Endothelial cell (in vitro differentiated cells): Measurements from ENCODE around the gene ZFX. TPM values are rescaled to one million over a fixed set of nuclear protein-coding genes. Genes with fewer than 3 reads are reported as not detected.
A peak's percentile ranks its signal among the peaks of the same experiment; 100 is the strongest.

Experiments used
- DNase-seq: peaks from one replicate; pipeline ENCODE4 v3.0.0; 2021; ENCODE audit warnings: low spot score
- H3K27ac Mint-ChIP-seq: one replicate; pipeline ENCODE4 v1.8.0; 2021; ENCODE audit warnings: mixed read lengths, inconsistent platforms; ENCODE audit not compliant: unreplicated experiment
- H3K27me3 Mint-ChIP-seq: one replicate; pipeline ENCODE4 v1.8.0; 2021; ENCODE audit warnings: mild to moderate bottlenecking, moderate library complexity, mixed read lengths, inconsistent platforms; ENCODE audit not compliant: unreplicated experiment
- H3K36me3 Mint-ChIP-seq: one replicate; pipeline ENCODE4 v1.8.0; 2021; ENCODE audit warnings: mild to moderate bottlenecking, low read depth, mixed read lengths, inconsistent platforms; ENCODE audit not compliant: unreplicated experiment
- H3K4me1 Mint-ChIP-seq: one replicate; pipeline ENCODE4 v1.8.0; 2021; ENCODE audit warnings: mild to moderate bottlenecking, mixed read lengths, inconsistent platforms; ENCODE audit not compliant: unreplicated experiment
- H3K4me3 Mint-ChIP-seq: one replicate; pipeline ENCODE4 v1.8.0; 2021; ENCODE audit warnings: mild to moderate bottlenecking, mixed read lengths, inconsistent platforms; ENCODE audit not compliant: unreplicated experiment
- H3K9me3 Mint-ChIP-seq: one replicate; pipeline ENCODE4 v1.8.0; 2021; ENCODE audit warnings: mixed read lengths, inconsistent platforms; ENCODE audit not compliant: unreplicated experiment
- total RNA-seq: library from RNA; stranded (reverse); fragmentation: NEBNext Ultra II Directional; extraction: Animal tissue kit (Norgen Biotek cat#: 25700); gene quantifications from one replicate; pipeline ENCODE4 v1.2.1, GENCODE V29; 2021; ENCODE audit not compliant: unreplicated experiment
- TF ChIP-seq, protein P1 (sequence below): fragments of 200-600 bp; sonication (generic); IDR thresholded peaks from one replicate; pipeline ENCODE4 v1.5.0; 2021; ENCODE audit warnings: antibody characterized with exemption; ENCODE audit not compliant: unreplicated experiment

The ZFX gene
- total RNA-seq, 1 donor from 2014 or later, result 40.0 TPM

DNA sequence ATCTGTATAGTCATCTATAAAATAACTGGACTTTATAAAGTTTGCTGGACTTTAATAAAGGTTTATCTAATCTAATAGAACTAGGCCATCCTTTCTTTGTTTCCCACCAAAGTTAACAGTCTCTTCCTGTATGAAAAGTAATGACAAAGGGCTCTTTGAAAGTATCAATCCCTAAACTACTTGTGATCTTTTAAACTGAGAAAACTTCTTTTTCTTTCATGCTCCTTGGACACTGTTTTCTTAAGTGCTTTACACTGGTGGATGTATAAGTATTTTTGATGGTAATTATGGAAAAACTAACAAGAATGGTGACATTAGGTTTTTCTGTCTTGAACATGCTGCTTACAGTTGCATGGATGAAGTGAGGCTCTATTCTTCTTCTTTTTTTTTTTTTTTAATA lies 2.4 kb upstream of the ZFX start:
- no peak for DNase-seq
- Mint-ChIP-seq H3K9me3 (no peaks in the 10 kb centered on the region), H3K27ac (peak overlapping the region; percentile 93), H3K27me3 (peaks cover 6% of the 10 kb centered on the region), H3K36me3 (no peaks in the 10 kb centered on the region), H3K4me3 (no peak overlapping the region), H3K4me1 (peaks cover 13% of the 10 kb centered on the region)
- TF ChIP-seq, protein P1, sequence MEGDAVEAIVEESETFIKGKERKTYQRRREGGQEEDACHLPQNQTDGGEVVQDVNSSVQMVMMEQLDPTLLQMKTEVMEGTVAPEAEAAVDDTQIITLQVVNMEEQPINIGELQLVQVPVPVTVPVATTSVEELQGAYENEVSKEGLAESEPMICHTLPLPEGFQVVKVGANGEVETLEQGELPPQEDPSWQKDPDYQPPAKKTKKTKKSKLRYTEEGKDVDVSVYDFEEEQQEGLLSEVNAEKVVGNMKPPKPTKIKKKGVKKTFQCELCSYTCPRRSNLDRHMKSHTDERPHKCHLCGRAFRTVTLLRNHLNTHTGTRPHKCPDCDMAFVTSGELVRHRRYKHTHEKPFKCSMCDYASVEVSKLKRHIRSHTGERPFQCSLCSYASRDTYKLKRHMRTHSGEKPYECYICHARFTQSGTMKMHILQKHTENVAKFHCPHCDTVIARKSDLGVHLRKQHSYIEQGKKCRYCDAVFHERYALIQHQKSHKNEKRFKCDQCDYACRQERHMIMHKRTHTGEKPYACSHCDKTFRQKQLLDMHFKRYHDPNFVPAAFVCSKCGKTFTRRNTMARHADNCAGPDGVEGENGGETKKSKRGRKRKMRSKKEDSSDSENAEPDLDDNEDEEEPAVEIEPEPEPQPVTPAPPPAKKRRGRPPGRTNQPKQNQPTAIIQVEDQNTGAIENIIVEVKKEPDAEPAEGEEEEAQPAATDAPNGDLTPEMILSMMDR, result no peak

DNA sequence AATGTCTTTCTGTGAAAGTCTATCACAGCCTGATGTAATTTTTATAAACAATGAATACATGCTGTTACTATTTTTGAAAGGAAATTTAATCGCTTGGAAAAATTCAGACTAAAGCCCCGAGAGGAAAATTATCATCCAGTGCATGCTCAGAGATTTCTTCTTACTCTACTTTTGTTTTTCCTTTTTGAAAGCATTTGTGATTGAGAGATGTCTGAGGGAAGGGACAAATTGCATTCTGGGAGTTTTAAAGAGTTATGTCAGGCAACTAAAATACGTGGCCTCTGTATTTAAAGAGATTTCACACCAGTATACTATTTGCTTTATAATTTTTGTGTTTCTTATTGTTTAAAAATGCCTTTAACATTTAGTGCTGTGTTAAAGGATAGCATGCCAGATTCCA lies 1.4 kb upstream of the ZFX start:
- Mint-ChIP-seq H3K27ac (peak overlapping the region; percentile 89), H3K27me3 (peaks cover 6% of the 10 kb centered on the region), H3K9me3 (no peaks in the 10 kb centered on the region), H3K4me1 (peaks cover 22% of the 10 kb centered on the region), H3K36me3 (no peaks in the 10 kb centered on the region), H3K4me3 (no peak overlapping the region)
- TF ChIP-seq, protein P1, result no peak
- DNase-seq, result no peak

DNA sequence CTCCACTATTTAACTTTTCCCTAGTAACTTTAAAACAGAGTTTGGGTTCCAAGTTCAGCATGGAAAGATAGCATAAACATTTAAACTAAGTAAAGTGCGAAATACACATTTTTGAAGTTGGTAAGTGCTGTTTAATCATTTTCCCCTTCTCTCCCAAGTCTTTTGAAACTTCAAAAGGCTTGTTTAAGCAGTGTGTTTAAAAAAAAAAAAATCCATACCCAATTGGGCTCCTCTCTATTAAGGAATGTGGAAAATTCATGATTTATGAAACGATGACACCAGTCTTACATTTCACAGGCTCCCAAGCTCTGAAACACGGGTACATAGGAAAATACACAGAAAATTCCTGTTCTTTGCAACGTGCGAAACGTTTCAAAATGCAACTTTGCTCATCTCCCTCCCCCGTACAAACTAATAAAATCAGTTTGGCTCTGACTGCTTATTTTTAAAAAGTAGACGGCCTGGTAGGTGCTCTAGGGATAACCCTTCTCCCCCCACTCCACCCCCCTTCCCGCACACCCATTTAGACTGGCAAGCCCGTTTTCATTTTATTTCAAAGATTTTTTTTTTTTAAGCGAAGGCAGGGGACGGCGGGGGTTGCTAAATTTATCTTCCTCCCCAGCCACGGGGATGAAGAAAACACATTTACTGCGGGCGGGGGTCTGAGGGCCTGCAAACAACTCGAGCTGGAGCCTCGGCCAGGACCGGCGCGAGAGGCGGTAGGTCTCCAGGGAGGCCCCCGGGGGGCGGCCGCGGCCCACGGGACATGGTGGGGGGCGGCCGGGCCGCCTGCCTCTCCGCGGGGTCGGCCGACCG lies 786 bp upstream of the ZFX start:
- no peak for DNase-seq
- H3K36me3 Mint-ChIP-seq, result no peaks in the 10 kb centered on the region
- H3K9me3 Mint-ChIP-seq, result no peaks in the 10 kb centered on the region
- H3K27me3 Mint-ChIP-seq, result peaks cover 6% of the 10 kb centered on the region
- H3K4me1 Mint-ChIP-seq, result peaks cover 26% of the 10 kb centered on the region
- peak overlapping the region; percentile 89 for H3K4me3 Mint-ChIP-seq
- H3K27ac Mint-ChIP-seq, result peak overlapping the region; percentile 89
- TF ChIP-seq, protein P1, result no peak

DNA sequence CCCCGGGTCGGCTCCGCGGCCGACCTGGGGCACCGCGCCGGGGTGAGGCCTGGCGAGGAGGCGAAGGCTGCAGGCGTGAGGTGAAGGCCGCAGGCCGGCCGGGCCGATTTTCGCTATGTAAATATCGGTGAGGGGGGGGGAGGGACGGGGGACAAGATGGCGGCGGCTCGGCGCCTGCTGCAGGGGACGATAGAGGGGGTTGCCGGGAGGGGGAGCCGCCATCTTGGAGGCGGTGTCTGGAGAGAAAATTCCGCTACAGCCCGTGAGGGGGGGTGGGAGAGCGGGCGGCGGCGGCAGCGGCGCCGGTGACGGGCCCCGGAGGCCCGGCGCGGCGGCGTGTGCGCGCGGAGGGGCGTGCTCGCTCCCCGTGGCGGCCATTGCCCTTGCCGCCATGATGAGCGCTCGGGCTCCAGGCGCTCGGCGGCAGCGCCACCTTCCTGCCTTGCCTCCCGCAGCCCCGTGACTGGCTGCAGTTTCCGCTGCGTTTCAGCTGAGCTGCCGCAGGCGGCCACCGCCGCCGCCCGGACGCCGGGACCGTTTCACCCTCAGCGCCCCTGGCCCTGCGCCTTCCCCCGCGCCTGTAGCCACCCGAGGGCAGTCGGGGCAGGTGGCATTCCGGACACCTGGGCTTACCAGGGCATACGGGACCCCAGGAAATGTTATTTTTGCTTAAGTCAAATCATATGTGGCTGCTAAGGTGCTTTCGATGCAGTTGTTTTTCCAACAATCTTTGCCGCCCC lies 692 bp downstream of the ZFX start:
- no peaks in the 10 kb centered on the region for H3K9me3 Mint-ChIP-seq
- H3K4me1 Mint-ChIP-seq, result peaks cover 26% of the 10 kb centered on the region

More for the DNA sequence above, 692 bp downstream of the ZFX start:
- H3K4me3 Mint-ChIP-seq, result peak overlapping the region; percentile 95
- peaks cover 6% of the 10 kb centered on the region for H3K27me3 Mint-ChIP-seq
- DNase-seq, result peak; percentile 63
- no peaks in the 10 kb centered on the region for H3K36me3 Mint-ChIP-seq
- peak overlapping the region; percentile 92 for H3K27ac Mint-ChIP-seq
- TF ChIP-seq, protein P1, result peak; percentile 23
